T-cell (primary cell): ENCODE data around the gene RAP1GAP. TPM values are rescaled to one million over a fixed set of nuclear protein-coding genes. Genes with fewer than 3 reads are reported as not detected.

ENCODE experiments used
- ATAC-seq, 4 experiments: fragments of 200-7000 bp in 3 of 4; fragments of 150-1000 bp in 1 of 4; cut with Tn5 transposase; replicated peaks in 1 of 4; 1 replicate in 3 of 4; 2 replicates in 1 of 4; pipeline ENCODE4 v1.10.0; 2021; ENCODE audit warnings: moderate library complexity in 3 of 4, mild to moderate bottlenecking in 2 of 4, moderate number of reproducible peaks in 1 of 4
- CTCF ChIA-PET, 2 donors: fragments of 300-600 bp; sonication (Branson Sonifier 250); formaldehyde crosslinking; loops; one replicate each; lab custom pipeline; 2022; ENCODE audit warnings: antibody characterized with exemption in 2 of 2; lab: Charles Lee
- POLR2A ChIA-PET, 2 donors: fragments of 300-600 bp; sonication (Branson Sonifier 250); formaldehyde crosslinking; loops; one replicate each; lab custom pipeline; 2022; ENCODE audit warnings: antibody characterized with exemption in 2 of 2; lab: Charles Lee
- DNase-seq, 35 experiments: peaks; one replicate each; pipeline versions ENCODE4 v3.0.0 to v3.0.0-alpha.2; 2013 to 2023
- H3K27ac ChIP-seq: one replicate; pipeline ENCODE4 v1.5.1; 2013; ENCODE audit warnings: low read length
- H3K27me3 ChIP-seq, 2 experiments: replicated peaks in 1 of 2; 1 replicate in 1 of 2; 2 replicates in 1 of 2; pipeline versions ENCODE4 v1.6.1 to v1.7.0; 2013; ENCODE audit warnings: low read length in 1 of 2, mixed read lengths in 1 of 2; ENCODE audit not compliant: control insufficient read depth in 2 of 2, insufficient read depth in 2 of 2; ENCODE audit errors: extremely low read depth in 1 of 2
- H3K36me3 ChIP-seq, 2 donors: 1 replicate in 1 of 2; 2 replicates in 1 of 2; pipeline versions ENCODE4 v1.6.1 to v1.7.0; 2013; ENCODE audit warnings: low read length in 1 of 2; ENCODE audit not compliant: control insufficient read depth in 2 of 2, insufficient read depth in 1 of 2; ENCODE audit errors: extremely low read depth in 1 of 2
- H3K4me1 ChIP-seq, 2 experiments: 1 replicate in 1 of 2; 2 replicates in 1 of 2; pipeline versions ENCODE4 v1.6.1 to v1.7.0; 2013; ENCODE audit warnings: low read length in 2 of 2, mixed read lengths in 1 of 2; ENCODE audit not compliant: insufficient read depth in 2 of 2, control insufficient read depth in 1 of 2; ENCODE audit errors: extremely low read depth in 1 of 2
- H3K4me3 ChIP-seq, 2 donors: 1 replicate in 1 of 2; 2 replicates in 1 of 2; pipeline versions ENCODE4 v1.5.1 to v1.7.0; 2013; ENCODE audit warnings: mild to moderate bottlenecking in 2 of 2, low read length in 1 of 2, moderate library complexity in 1 of 2; ENCODE audit not compliant: control insufficient read depth in 1 of 2; ENCODE audit errors: extremely low read depth in 1 of 2
- H3K9me3 ChIP-seq: 2 replicates; pipeline ENCODE4 v1.7.0; 2013
- H3K27ac Mint-ChIP-seq, 2 donors: one replicate each; pipeline ENCODE4 v1.8.0; 2020 to 2021; ENCODE audit warnings: mild to moderate bottlenecking in 2 of 2, mixed read lengths in 2 of 2
- H3K27me3 Mint-ChIP-seq, 2 donors: one replicate each; pipeline ENCODE4 v1.8.0; 2021 to 2022; ENCODE audit warnings: mixed read lengths in 2 of 2
- H3K36me3 Mint-ChIP-seq: one replicate; pipeline ENCODE4 v1.8.0; 2021; ENCODE audit warnings: mixed read lengths
- H3K4me1 Mint-ChIP-seq, 3 donors: one replicate each; pipeline ENCODE4 v1.8.0; 2020 to 2022; ENCODE audit warnings: mixed read lengths in 3 of 3, mild to moderate bottlenecking in 1 of 3
- H3K4me3 Mint-ChIP-seq, 3 donors: one replicate each; pipeline ENCODE4 v1.8.0; 2020 to 2022; ENCODE audit warnings: mild to moderate bottlenecking in 3 of 3, mixed read lengths in 3 of 3, moderate library complexity in 3 of 3
- H3K9me3 Mint-ChIP-seq, 3 donors: one replicate each; pipeline ENCODE4 v1.8.0; 2020 to 2022; ENCODE audit warnings: mixed read lengths in 3 of 3
- WGBS: methylation state at CpG from one replicate; pipeline ENCODE4 v1.1.5; 2013; ENCODE audit warnings: missing lambda C conversion rate; ENCODE audit not compliant: insufficient coverage; 5-methylcytosine and 5-hydroxymethylcytosine counted together
- total RNA-seq, 35 experiments: library from RNA in 6 of 35; stranded (reverse) in 6 of 35; fragments of 120-200 nt in 1 of 35; gene quantifications; one replicate each; pipeline versions ENCODE4 v1.2.1 to v1.2.4 and lab custom pipeline; 2013 to 2026

The RAP1GAP gene
- total RNA-seq, 5 donors from 2014 or later (not counting 1 experiment from before 2014, with no cell fraction given): 0.18 to 1.0 (median 0.35) TPM

DNA sequence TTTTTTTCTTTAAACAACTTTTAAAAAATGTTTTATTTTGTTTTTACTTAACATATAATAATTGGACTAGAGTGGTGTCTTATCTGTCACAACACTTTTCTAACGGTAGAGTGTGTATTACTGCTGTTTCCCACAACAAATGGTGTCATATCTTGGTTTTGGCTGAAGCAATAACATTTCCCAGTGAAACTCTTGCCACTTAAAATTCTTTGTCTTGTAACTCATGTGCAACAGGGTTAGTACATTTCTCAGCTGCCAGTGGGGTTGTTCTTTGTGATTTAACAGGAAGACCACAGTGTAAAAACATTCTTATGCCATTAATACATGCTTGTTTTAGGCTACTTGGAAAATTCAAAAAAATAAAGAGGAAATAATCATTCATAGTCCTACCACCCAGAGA, 116.4 kb downstream of the RAP1GAP start:
- no peak for DNase-seq
- Mint-ChIP-seq H3K4me1 (no peaks in the 10 kb centered on the region), H3K9me3 (no peaks in the 10 kb centered on the region), H3K27me3 (peaks cover 19 to 28% of the 10 kb centered on the region in 2 donors), H3K27ac (no peak overlapping the region), H3K4me3 (no peak overlapping the region), H3K36me3 (no peaks in the 10 kb centered on the region)
- no CpG with 5 or more reads among the region's 1 CpG for WGBS
- no peaks in the 10 kb centered on the region for H3K9me3 ChIP-seq
- H3K4me3 ChIP-seq: no peak overlapping the region
- ATAC-seq: no peak
- no peak overlapping the region for H3K27ac ChIP-seq
- CTCF ChIA-PET: no interaction called here
- peaks cover 2 to 33% of the 10 kb centered on the region in 2 experiments for H3K27me3 ChIP-seq
- no peaks in the 10 kb centered on the region for H3K4me1 ChIP-seq
- POLR2A ChIA-PET: no interaction called here
- H3K36me3 ChIP-seq: no peaks in the 10 kb centered on the region

- Histone ChIP-seq H3K4me3 (no peak overlapping the region), H3K27ac (no peak overlapping the region), H3K27me3 (peaks cover 2 to 25% of the 10 kb centered on the region in 2 experiments), H3K9me3 (no peaks in the 10 kb centered on the region), H3K36me3 (no peaks in the 10 kb centered on the region), H3K4me1 (no peaks in the 10 kb centered on the region)
- Mint-ChIP-seq H3K9me3 (no peaks in the 10 kb centered on the region), H3K27me3 (peaks cover 14 to 17% of the 10 kb centered on the region in 2 donors), H3K4me3 (no peak overlapping the region), H3K4me1 (no peaks in the 10 kb centered on the region), H3K36me3 (no peaks in the 10 kb centered on the region), H3K27ac (no peak overlapping the region)
- ChIA-PET POLR2A (no interaction called here), CTCF (no interaction called here)
- DNase-seq (no peak), ATAC-seq (no peak)
- WGBS: 95% methylated on average over 10 of the region's 12 CpGs
Observed at GRCh38 chr1:21550866-21551475, 118.2 kb downstream of the RAP1GAP start.

DNA sequence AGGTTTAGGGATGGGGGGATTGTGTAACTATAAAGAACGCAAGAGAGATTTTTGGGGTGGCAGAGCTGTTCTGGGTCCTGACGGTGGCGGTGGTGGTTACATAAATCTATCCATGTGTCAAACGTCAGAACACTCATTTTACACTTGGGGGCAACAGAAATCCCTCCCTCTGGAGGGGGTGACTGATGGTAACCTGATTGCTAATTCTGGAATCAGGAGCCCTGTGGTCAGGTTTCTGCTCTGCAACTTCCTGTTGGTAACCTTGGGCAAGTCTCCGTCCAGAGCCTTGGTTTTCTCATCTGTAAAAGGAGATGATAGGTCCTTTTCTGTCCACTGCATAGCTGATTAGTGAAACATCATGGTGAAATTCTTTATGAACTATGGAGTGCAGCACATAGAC, 119.1 kb downstream of the RAP1GAP start:
- no peak overlapping the region for H3K4me3 Mint-ChIP-seq
- peaks cover 11 to 14% of the 10 kb centered on the region in 2 donors for H3K27me3 Mint-ChIP-seq
- DNase-seq (no peak), ATAC-seq (no peak)
- H3K36me3 Mint-ChIP-seq: no peaks in the 10 kb centered on the region
- Histone ChIP-seq H3K4me1 (no peaks in the 10 kb centered on the region), H3K36me3 (no peaks in the 10 kb centered on the region), H3K9me3 (no peaks in the 10 kb centered on the region), H3K27ac (no peak overlapping the region), H3K27me3 (peaks cover 2 to 20% of the 10 kb centered on the region in 2 experiments), H3K4me3 (no peak overlapping the region)
- POLR2A ChIA-PET: no interaction called here
- 0% methylated on average over 1 of the region's 5 CpGs for WGBS
- H3K9me3 Mint-ChIP-seq: no peaks in the 10 kb centered on the region
- no peaks in the 10 kb centered on the region for H3K4me1 Mint-ChIP-seq
- H3K27ac Mint-ChIP-seq: no peak overlapping the region
- CTCF ChIA-PET: no interaction called here

DNA sequence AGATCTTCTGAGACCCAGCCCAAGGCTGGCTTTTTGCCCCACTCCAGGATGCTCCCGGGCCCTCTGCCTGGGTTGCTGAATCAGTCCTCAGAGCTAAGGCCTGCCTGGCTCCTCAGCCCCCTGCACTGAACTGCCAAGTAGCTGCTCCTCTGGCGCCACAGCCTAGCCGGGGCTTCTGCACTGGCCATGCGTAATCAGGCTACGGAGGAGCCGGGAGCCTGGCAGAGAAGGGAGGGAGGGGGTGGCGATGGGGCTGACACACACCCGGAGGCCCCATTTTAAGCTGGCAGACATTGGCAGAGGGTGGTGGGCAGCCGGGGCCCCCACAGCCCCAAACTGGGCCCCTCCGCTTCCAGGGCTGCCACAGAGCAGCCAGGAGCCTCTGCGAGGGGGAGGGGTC, 121.3 kb downstream of the RAP1GAP start:
- no peak overlapping the region for H3K4me3 ChIP-seq
- no peak overlapping the region for H3K27ac ChIP-seq
- Mint-ChIP-seq H3K27ac (no peak overlapping the region), H3K4me3 (no peak overlapping the region), H3K9me3 (no peaks in the 10 kb centered on the region), H3K4me1 (no peaks in the 10 kb centered on the region), H3K36me3 (no peaks in the 10 kb centered on the region), H3K27me3 (peaks cover 6 to 14% of the 10 kb centered on the region in 2 donors)
- H3K4me1 ChIP-seq: no peaks in the 10 kb centered on the region
- no peaks in the 10 kb centered on the region for H3K9me3 ChIP-seq
- CTCF ChIA-PET: no interaction called here
- POLR2A ChIA-PET: no interaction called here
- H3K27me3 ChIP-seq: peaks cover 0 to 17% of the 10 kb centered on the region in 2 experiments
- 91% methylated on average over 9 of the region's 11 CpGs for WGBS
- DNase-seq (no peak), ATAC-seq (no peak)
- no peaks in the 10 kb centered on the region for H3K36me3 ChIP-seq

Other genes starting within 250 kb of the RAP1GAP start
- 10 to 100 TPM in 4 of 5 donors, 1 to 10 TPM in 1; 8.3 to 17.9 (median 16.3) TPM for gene NBPF3, start 229.2 kb downstream of the RAP1GAP start, total RNA-seq
- under 1 TPM in 3 of 5 donors, not detected in 2; 0.20 to 0.44 (median 0.41) TPM for gene ALPL, start 159.9 kb downstream of the RAP1GAP start, total RNA-seq
- gene USP48, start 113.8 kb upstream of the RAP1GAP start, total RNA-seq: 10 to 100 TPM; 65.8 to 95.6 (median 77.5) TPM
- gene LDLRAD2, start 142.9 kb upstream of the RAP1GAP start, total RNA-seq: under 1 TPM in 2 of 5 donors, not detected in 3; 0.07 to 0.13 TPM